Prostate gland (tissue), 2 donors: ENCODE results near the gene TMEM271.

ENCODE experiments used
- CTCF ChIP-seq, 4 experiments: fragments of 200-600 bp in 2 of 4; fragments of 450-650 bp in 2 of 4; sonication (generic) in 2 of 4; IDR thresholded peaks; 1 replicate in 3 of 4; 2 replicates in 1 of 4; pipeline ENCODE4 v1.5.1; 2016 to 2019; ENCODE audit warnings: antibody characterized with exemption in 4 of 4, mild to moderate bottlenecking in 2 of 4, moderate library complexity in 2 of 4
- POLR2A ChIP-seq: fragments of 450-650 bp; IDR thresholded peaks from one replicate; pipeline ENCODE4 v1.6.1; 2016; ENCODE audit warnings: antibody characterized with exemption, mild to moderate bottlenecking
- POLR2AphosphoS5 ChIP-seq: sonication (generic); formaldehyde crosslinking; IDR thresholded peaks from one replicate; pipeline ENCODE4 v1.6.1; 2017; ENCODE audit warnings: antibody characterized with exemption

GRCh38 chr4:616911-617643 is 41.0 kb upstream of the TMEM271 start:
- TF ChIP-seq CTCF (IDR thresholded peaks at IDR 0.05) (no peak), POLR2A (no peak), POLR2AphosphoS5 (no peak)
